Measurements from ENCODE around the gene MIEF2. TPM values are rescaled to one million over a fixed set of nuclear protein-coding genes. Genes with fewer than 3 reads are reported as not detected.

The MIEF2 gene
- total RNA-seq, 1 donor from 2014 or later, result 21.1 TPM

DNA sequence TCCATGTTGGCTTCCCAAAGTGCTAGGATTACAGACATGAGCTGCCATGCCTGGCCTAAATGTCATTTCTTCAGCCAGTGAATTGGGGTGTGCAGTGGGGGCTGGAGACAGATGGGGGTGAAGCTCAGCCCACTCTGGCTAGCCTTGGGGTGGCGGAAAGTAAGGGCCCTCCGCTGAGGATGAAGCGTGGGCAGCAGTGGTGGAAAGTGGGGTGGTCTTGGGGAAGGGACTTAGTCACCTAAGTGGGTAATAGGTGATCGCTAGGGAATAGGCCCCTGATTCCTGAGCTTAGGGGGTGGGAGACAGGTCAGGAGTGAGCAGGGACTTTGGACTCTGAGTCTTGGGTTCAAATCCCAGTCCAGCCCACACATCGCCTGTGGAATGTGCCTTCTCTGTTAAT is 32.8 kb upstream of the MIEF2 start:
- Histone ChIP-seq H3K4me3 (ENCODE audit: low read depth, low read length) (no peak overlapping the region), H3K27me3 (ENCODE audit: control insufficient read depth, insufficient read depth, low read length) (no peaks in the 10 kb centered on the region), H3K36me3 (ENCODE audit: control insufficient read depth, insufficient read depth, low read length) (peaks cover under 1% of the 10 kb centered on the region)
- TF ChIP-seq, protein P1, sequence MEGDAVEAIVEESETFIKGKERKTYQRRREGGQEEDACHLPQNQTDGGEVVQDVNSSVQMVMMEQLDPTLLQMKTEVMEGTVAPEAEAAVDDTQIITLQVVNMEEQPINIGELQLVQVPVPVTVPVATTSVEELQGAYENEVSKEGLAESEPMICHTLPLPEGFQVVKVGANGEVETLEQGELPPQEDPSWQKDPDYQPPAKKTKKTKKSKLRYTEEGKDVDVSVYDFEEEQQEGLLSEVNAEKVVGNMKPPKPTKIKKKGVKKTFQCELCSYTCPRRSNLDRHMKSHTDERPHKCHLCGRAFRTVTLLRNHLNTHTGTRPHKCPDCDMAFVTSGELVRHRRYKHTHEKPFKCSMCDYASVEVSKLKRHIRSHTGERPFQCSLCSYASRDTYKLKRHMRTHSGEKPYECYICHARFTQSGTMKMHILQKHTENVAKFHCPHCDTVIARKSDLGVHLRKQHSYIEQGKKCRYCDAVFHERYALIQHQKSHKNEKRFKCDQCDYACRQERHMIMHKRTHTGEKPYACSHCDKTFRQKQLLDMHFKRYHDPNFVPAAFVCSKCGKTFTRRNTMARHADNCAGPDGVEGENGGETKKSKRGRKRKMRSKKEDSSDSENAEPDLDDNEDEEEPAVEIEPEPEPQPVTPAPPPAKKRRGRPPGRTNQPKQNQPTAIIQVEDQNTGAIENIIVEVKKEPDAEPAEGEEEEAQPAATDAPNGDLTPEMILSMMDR (IDR thresholded peaks at IDR 0.05; ENCODE audit: insufficient read depth, low read length, severe bottlenecking), result no peak
- DNase-seq (ENCODE audit: low read depth) (no peak), FAIRE-seq (no peak)

DNA sequence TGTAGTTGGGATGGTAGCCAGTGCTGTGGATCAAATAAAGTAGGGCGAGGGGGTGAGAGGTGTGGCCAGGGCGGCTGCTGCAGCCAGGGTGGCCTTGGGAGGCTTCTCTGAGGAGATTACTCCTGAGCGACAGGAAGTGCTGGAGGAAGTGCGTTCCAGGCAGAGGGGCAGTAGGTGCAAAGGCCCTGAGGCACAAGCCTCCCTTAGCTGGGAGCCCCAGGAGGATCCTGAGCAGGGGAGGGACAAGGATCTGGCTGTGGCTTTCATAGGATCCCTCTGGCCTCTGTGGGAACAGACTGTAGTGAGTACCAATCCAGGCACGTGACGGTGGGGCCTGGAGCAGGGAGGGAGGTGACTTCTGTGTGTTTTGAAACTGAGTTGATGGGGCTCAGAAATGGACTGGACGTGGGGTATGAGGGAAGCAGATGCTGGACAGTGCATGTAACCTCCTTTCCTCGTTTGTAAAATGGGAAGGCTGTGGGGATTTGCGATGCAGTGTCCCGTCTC is 32.2 kb upstream of the MIEF2 start:
- no peak for FAIRE-seq
- Histone ChIP-seq H3K36me3 (ENCODE audit: control insufficient read depth, insufficient read depth, low read length) (peaks cover 4% of the 10 kb centered on the region), H3K4me3 (ENCODE audit: low read depth, low read length) (no peak overlapping the region), H3K27me3 (ENCODE audit: control insufficient read depth, insufficient read depth, low read length) (no peaks in the 10 kb centered on the region)
- no peak for DNase-seq (ENCODE audit: low read depth)
- TF ChIP-seq, protein P1 (IDR thresholded peaks at IDR 0.05; ENCODE audit: insufficient read depth, low read length, severe bottlenecking), result no peak

DNA sequence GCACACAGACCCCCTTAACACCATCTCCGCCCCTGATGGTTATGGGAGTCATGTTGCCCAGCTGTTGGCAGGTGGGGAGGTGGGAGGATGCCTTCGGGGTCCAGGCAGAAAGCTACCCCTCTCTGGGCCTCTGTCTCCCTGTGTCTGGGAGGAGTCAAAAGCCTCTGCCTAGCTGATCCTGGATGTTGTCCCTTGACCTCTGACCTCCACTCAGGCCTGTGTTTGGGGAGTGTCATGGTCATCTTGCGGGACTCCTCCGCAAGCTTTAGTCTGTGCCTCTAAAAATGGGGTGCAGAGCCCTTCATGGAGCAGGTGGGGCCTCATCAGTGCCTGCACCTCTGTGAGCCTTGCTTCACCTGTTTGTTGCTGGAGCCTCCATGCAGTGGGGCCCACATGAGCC is 31.2 kb upstream of the MIEF2 start:
- peaks cover 11% of the 10 kb centered on the region for H3K36me3 ChIP-seq (ENCODE audit: control insufficient read depth, insufficient read depth, low read length)
- H3K4me3 ChIP-seq (ENCODE audit: low read depth, low read length), result no peak overlapping the region
- TF ChIP-seq, protein P1 (IDR thresholded peaks at IDR 0.05; ENCODE audit: insufficient read depth, low read length, severe bottlenecking), result no peak
- DNase-seq (ENCODE audit: low read depth) (no peak), FAIRE-seq (no peak)
- no peaks in the 10 kb centered on the region for H3K27me3 ChIP-seq (ENCODE audit: control insufficient read depth, insufficient read depth, low read length)

DNA sequence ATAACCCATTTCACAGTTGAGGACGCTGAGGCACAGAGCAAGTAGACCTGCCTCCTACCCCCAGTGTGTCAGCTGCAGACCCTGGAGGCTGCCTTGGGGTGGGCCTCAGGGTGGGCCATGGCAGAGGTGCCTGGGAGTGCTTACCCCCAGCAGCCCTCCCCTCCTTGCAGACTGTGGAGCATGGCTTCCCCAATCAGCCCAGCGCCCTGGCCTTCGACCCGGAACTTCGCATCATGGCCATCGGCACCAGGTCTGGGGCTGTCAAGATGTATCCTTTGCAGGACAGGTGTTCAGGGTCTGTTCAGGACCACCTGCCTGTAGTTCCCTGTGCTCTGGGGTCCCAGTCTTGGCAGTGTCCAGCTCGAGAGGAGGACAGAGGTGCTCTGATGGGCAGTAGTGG is 30.7 kb upstream of the MIEF2 start:
- Histone ChIP-seq H3K27me3 (ENCODE audit: control insufficient read depth, insufficient read depth, low read length) (no peaks in the 10 kb centered on the region), H3K36me3 (ENCODE audit: control insufficient read depth, insufficient read depth, low read length) (peaks cover 13% of the 10 kb centered on the region), H3K4me3 (ENCODE audit: low read depth, low read length) (no peak overlapping the region)
- FAIRE-seq (no peak), DNase-seq (ENCODE audit: low read depth) (no peak)
- TF ChIP-seq, protein P1 (IDR thresholded peaks at IDR 0.05; ENCODE audit: insufficient read depth, low read length, severe bottlenecking), result no peak

DNA sequence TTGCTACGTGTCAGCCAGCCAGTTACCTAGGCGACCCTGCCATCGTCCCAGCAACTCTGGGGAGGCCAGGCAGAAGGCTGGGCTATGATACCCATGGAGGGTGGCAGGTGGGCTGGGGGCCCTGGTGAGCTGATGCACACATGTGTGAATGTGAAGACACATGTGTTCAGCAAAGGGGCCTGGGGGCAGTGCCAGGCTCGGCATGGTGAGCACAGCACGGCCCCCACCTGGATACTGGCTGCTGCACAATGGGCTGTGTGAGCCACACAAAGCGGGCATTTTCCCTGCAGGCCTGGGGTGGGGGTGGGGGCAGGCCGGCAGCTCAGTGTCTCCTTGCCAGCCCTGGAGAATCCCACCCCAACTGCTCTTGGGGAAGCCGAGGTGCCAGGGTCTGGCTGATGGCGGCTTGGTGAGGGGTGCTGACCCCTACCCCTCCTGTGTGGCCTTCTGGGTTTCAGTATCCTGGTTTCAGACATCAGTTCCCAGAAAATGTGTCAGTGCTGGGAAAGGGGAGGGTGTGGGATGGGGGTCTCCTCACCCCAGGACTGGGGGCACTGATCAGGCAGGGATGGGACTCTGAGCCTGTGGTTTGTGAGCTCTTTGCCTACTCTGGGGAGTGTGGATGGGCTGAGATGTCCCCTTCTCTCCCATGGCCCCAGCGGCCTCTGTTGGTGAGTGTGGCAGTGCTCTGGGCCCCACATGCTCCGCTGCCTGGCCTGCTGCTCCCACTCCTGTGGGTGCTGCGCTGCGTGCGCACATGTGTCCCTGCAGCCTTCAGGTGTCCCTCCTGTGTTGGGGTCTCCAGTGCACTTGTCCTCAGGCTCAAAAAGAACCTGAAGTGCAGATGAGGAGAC is 29.9 kb upstream of the MIEF2 start:
- no peak overlapping the region for H3K4me3 ChIP-seq (ENCODE audit: low read depth, low read length)
- TF ChIP-seq, protein P1 (IDR thresholded peaks at IDR 0.05; ENCODE audit: insufficient read depth, low read length, severe bottlenecking), result no peak
- no peak for DNase-seq (ENCODE audit: low read depth)
- H3K36me3 ChIP-seq (ENCODE audit: control insufficient read depth, insufficient read depth, low read length), result peaks cover 13% of the 10 kb centered on the region
- H3K27me3 ChIP-seq (ENCODE audit: control insufficient read depth, insufficient read depth, low read length), result no peaks in the 10 kb centered on the region
- FAIRE-seq, result no peak
